PC-3 (cell line): ENCODE data around the gene RNASEH2B.

ENCODE experiments used
- CTCF ChIP-seq: fragments of 300-600 bp; sonication (generic); conservative IDR thresholded peaks from 2 replicates; pipeline ENCODE4 v1.5.1; 2017; ENCODE audit warnings: antibody characterized with exemption, low read depth, mild to moderate bottlenecking, low read length
- EZH2 ChIP-seq: fragments of 300-600 bp; sonication (generic); IDR thresholded peaks from one replicate; pipeline ENCODE4 v1.6.1; 2017; ENCODE audit warnings: antibody characterized with exemption, mild to moderate bottlenecking, low read length; ENCODE audit not compliant: unreplicated experiment

- TF ChIP-seq EZH2: no peak
- no peak for TF ChIP-seq CTCF
These were observed 72.1 kb downstream of the RNASEH2B start for GRCh38 chr13:50981686-50982085.
